OCI-LY7 (cell line): ENCODE results near the gene LY6G6F. TPM values are rescaled to one million over a fixed set of nuclear protein-coding genes. Genes with fewer than 3 reads are reported as not detected.

Experiments
- BruUV-seq: library from RNA; stranded (reverse); fragments of 400-500 nt; replicated peaks from 2 replicates; lab custom pipeline; 2021; lab: Mats Ljungman, UMichigan
- CTCF ChIA-PET: fragments of 300-600 bp; sonication (Branson Sonifier 250); formaldehyde crosslinking; loops from one replicate; lab custom pipeline; 2022; ENCODE audit warnings: antibody characterized with exemption; ENCODE audit not compliant: unreplicated experiment; lab: Charles Lee
- POLR2A ChIA-PET: fragments of 300-600 bp; sonication (Branson Sonifier 250); formaldehyde crosslinking; loops from one replicate; lab custom pipeline; 2022; ENCODE audit warnings: antibody characterized with exemption; lab: Charles Lee
- DNase-seq: peaks from one replicate; pipeline ENCODE4 v3.0.0-alpha.2; 2015; ENCODE audit warnings: low spot score
- H2AFZ ChIP-seq: fragments of 200-600 bp; sonication (generic), shearing (Covaris generic); 2 replicates; pipeline ENCODE4 v1.6.1; 2014; ENCODE audit warnings: mild to moderate bottlenecking, antibody characterized with exemption, low read length, moderate library complexity
- H3K27ac ChIP-seq: fragments of 200-600 bp; sonication (generic); 2 replicates; pipeline ENCODE4 v1.5.1; 2014; ENCODE audit warnings: mixed run types, low read depth, mild to moderate bottlenecking, moderate library complexity, low read length, inconsistent platforms; ENCODE audit not compliant: poor library complexity, severe bottlenecking
- H3K36me3 ChIP-seq: fragments of 200-600 bp; sonication (generic); 2 replicates; pipeline ENCODE4 v1.6.1; 2014; ENCODE audit warnings: mild to moderate bottlenecking, antibody characterized with exemption, low read length, moderate library complexity, mixed read lengths; ENCODE audit not compliant: insufficient read depth
- H3K4me1 ChIP-seq: fragments of 200-600 bp; sonication (generic); 2 replicates; pipeline ENCODE4 v1.5.1; 2014; ENCODE audit warnings: mild to moderate bottlenecking, low read length; ENCODE audit not compliant: insufficient read depth, poor library complexity, severe bottlenecking
- H3K4me2 ChIP-seq: fragments of 200-600 bp; sonication (generic); 2 replicates; pipeline ENCODE4 v1.6.1; 2014; ENCODE audit warnings: mild to moderate bottlenecking, low read length
- H3K4me3 ChIP-seq: fragments of 200-600 bp; sonication (generic); 2 replicates; pipeline ENCODE4 v1.5.1; 2014; ENCODE audit warnings: mild to moderate bottlenecking, low read depth, low read length; ENCODE audit not compliant: poor library complexity, severe bottlenecking
- H3K79me2 ChIP-seq: fragments of 200-600 bp; sonication (generic); 2 replicates; pipeline ENCODE4 v1.6.1; 2016; ENCODE audit warnings: low read depth, mild to moderate bottlenecking, low read length, moderate library complexity, mixed read lengths; ENCODE audit not compliant: insufficient read depth
- H3K9me2 ChIP-seq: fragments of 200-600 bp; sonication (generic); 2 replicates; pipeline ENCODE4 v1.6.1; 2016; ENCODE audit warnings: mild to moderate bottlenecking, low read length, mixed read lengths; ENCODE audit not compliant: insufficient read depth
- H3K9me3 ChIP-seq: fragments of 200-600 bp; sonication (generic); 2 replicates; pipeline ENCODE4 v1.6.1; 2014; ENCODE audit warnings: mild to moderate bottlenecking, mixed run types, low read length, mixed read lengths
- H4K20me1 ChIP-seq: fragments of 200-600 bp; sonication (generic); 2 replicates; pipeline ENCODE4 v1.6.1; 2014; ENCODE audit warnings: mild to moderate bottlenecking, antibody characterized with exemption, low read length, moderate library complexity, mixed read lengths; ENCODE audit not compliant: insufficient read depth
- EZH2phosphoT487 ChIP-seq: fragments of 200-600 bp; sonication (generic); IDR thresholded peaks from 2 replicates; pipeline ENCODE4 v1.6.1; 2018; ENCODE audit warnings: low read depth, borderline replicate concordance, mild to moderate bottlenecking, mixed run types, antibody characterized with exemption, low read length, moderate library complexity, mixed read lengths
- intact Hi-C: fragments of 100-400 bp; cut with micrococcal nuclease; formaldehyde crosslinking; loops from one replicate; pipeline ENCODE4 v1.10.0; 2022; ENCODE audit not compliant: unreplicated experiment
- total RNA-seq, 2 experiments: library from RNA; depleted of rRNA in 1 of 2; stranded (reverse); fragments of >200 nt in 1 of 2; shearing (Covaris generic) in 1 of 2; gene quantifications; 2 replicates each; pipeline ENCODE4 v1.2.3, GENCODE V29; 2014 to 2022
- TF ChIP-seq, protein P1 (sequence below): fragments of 200-600 bp; sonication (generic); conservative IDR thresholded peaks from 2 replicates; pipeline ENCODE4 v1.5.1; 2014; ENCODE audit warnings: mild to moderate bottlenecking, antibody characterized with exemption, low read length, moderate library complexity, mixed read lengths

Gene LY6G6F
- total RNA-seq, 2 experiments from 2014 or later, result not detected

GRCh38 chr6:31727717-31728671 lies 21.3 kb downstream of the LY6G6F start:
- POLR2A ChIA-PET, result interaction anchor here (0.5 to 1.5 kb wide), 8 partner anchors 8 to 178 kb away, joined by 3 to 13 read pairs (median 4); partner anchors contain the start of genes ABHD16A, CLIC1 and HSPA1B
- peaks cover 41% of the 10 kb centered on the region for H3K4me1 ChIP-seq
- H3K27ac ChIP-seq, result peak overlapping the region; percentile 60
- peak overlapping the region; percentile 7 for H3K4me3 ChIP-seq
- intact Hi-C loops, result loop anchor here (2.0 kb wide), 2 partner anchors 25 to 47 kb away; partner anchors contain the start of genes ABHD16A and LY6G5C
- BruUV-seq, result no TSS peak
- H3K79me2 ChIP-seq, result no peaks in the 10 kb centered on the region
- TF ChIP-seq, protein P1, sequence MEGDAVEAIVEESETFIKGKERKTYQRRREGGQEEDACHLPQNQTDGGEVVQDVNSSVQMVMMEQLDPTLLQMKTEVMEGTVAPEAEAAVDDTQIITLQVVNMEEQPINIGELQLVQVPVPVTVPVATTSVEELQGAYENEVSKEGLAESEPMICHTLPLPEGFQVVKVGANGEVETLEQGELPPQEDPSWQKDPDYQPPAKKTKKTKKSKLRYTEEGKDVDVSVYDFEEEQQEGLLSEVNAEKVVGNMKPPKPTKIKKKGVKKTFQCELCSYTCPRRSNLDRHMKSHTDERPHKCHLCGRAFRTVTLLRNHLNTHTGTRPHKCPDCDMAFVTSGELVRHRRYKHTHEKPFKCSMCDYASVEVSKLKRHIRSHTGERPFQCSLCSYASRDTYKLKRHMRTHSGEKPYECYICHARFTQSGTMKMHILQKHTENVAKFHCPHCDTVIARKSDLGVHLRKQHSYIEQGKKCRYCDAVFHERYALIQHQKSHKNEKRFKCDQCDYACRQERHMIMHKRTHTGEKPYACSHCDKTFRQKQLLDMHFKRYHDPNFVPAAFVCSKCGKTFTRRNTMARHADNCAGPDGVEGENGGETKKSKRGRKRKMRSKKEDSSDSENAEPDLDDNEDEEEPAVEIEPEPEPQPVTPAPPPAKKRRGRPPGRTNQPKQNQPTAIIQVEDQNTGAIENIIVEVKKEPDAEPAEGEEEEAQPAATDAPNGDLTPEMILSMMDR, result no peak
- no peak for TF ChIP-seq EZH2phosphoT487
- H3K4me2 ChIP-seq, result peak overlapping the region; percentile 64
- no peaks in the 10 kb centered on the region for H3K9me3 ChIP-seq
- H4K20me1 ChIP-seq, result no peaks in the 10 kb centered on the region
- peaks cover 52% of the 10 kb centered on the region for H3K36me3 ChIP-seq
- H2AFZ ChIP-seq, result no peak overlapping the region
- CTCF ChIA-PET, result interaction anchor here (1.0 kb wide), 1 partner anchor 104 kb away, joined by 3 read pairs; no protein-coding TSS in a partner anchor
- peak; percentile 90 for DNase-seq
- no peaks in the 10 kb centered on the region for H3K9me2 ChIP-seq

DNA sequence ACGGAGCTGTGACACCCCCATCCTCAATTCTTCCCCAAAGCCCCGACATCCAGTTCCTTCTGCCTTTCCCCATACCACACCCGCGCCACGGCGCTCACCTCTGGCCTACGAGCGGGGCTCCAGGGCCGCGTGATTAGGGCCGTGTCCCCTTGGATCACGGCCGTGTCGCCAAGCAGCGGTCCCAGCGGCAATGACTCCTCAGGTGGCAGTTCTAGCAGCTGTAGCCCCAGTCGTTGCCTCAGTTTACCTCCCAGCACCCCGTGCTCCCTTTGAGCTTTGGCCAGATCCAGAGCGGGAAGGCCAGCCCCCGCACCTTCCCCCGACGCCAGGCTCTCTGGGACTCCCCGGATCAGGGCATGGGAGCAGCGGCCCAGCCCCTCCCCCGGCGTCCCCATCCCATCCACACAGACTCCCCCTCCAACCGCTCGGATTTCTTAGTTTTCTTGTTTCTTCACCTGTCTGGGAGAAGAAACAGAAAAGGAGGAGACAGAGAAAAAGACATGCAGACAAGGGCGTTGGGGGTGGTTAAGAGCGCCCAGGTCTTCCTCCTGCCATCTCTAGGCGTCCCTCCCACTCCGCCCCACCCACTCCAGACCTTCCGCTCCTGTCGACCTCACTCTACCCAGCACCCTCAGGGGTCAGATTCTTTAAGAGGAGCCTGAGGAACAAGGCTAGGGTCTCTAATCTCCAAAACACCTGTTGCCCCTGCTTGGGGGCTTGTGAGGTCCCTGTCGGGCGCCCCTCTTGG lies 22.3 kb downstream of the LY6G6F start, which contains the start of gene DDAH2:
Gene DDAH2 (minus strand): TSS at position 533 of the 748 bp plus-strand sequence. CDS start 138 bp downstream, at position 395.
- H3K4me2 ChIP-seq, result peak within 1 kb of the TSS; percentile 83
- 0 out of 2 replicates have a peak, but pooled peaks cover 2% of the 10 kb centered on the region for H4K20me1 ChIP-seq
- TF ChIP-seq, protein P1, result peak; percentile 91
- TF ChIP-seq EZH2phosphoT487, result no peak
- BruUV-seq, result no TSS peak
- no peaks in the 10 kb centered on the region for H3K9me2 ChIP-seq
- peak within 1 kb of the TSS; percentile 60 for H3K27ac ChIP-seq
- intact Hi-C loops, result loop anchor here (1.0 kb wide), 3 partner anchors 9 to 101 kb away; no protein-coding TSS in a partner anchor
- peak within 1 kb of the TSS; percentile 66 for H3K4me3 ChIP-seq
- peaks cover 61% of the 10 kb centered on the region for H3K36me3 ChIP-seq
- H3K4me1 ChIP-seq, result peaks cover 48% of the 10 kb centered on the region
- peaks cover 4% of the 10 kb centered on the region; the same call in 1 of the 2 replicates for H3K79me2 ChIP-seq
- no peak for DNase-seq
- H2AFZ ChIP-seq, result no peak within 1 kb of the TSS
- ChIA-PET POLR2A (interaction anchor here (1.1 to 2.2 kb wide), 2 partner anchors 11 to 101 kb away, joined by 3 to 19 read pairs; partner anchors contain the start of gene MSH5), CTCF (no interaction called here)
- H3K9me3 ChIP-seq, result no peaks in the 10 kb centered on the region
